OCI-LY1 (cell line): Measurements from ENCODE around the gene UBLCP1.

Source experiments
- CTCF ChIP-seq: fragments of 200-600 bp; sonication (generic), shearing (Covaris generic); IDR thresholded peaks from 2 replicates; pipeline ENCODE4 v1.5.1; 2017; ENCODE audit warnings: mild to moderate bottlenecking, antibody characterized with exemption, low read length, moderate library complexity, mixed read lengths
- EZH2 ChIP-seq: fragments of 200-600 bp; sonication (generic), shearing (Covaris generic); IDR thresholded peaks from 2 replicates; pipeline ENCODE4 v1.8.0; 2017; ENCODE audit warnings: borderline replicate concordance, mixed run types, mild to moderate bottlenecking, antibody characterized with exemption, low read length, moderate library complexity, mixed read lengths

GRCh38 chr5:159223469-159223868 is 39.6 kb upstream of the UBLCP1 start:
- TF ChIP-seq CTCF (no peak), EZH2 (no peak)
